Body of pancreas (tissue), 4 donors: ENCODE measurements around the gene NGEF. TPM values are rescaled to one million over a fixed set of nuclear protein-coding genes. Genes with fewer than 3 reads are reported as not detected.

ENCODE experiments used
- ATAC-seq: fragments of 150-250 bp; one replicate; pipeline ENCODE4 v1.9.1; 2016
- DNase-seq, 4 donors: peaks; one replicate each; pipeline ENCODE4 v3.0.0-alpha.2; 2019
- H3K27ac ChIP-seq, 4 donors: fragments of 200-600 bp; sonication (generic); 1 replicate in 3 of 4; 2 replicates in 1 of 4; pipeline versions ENCODE4 v1.5.1 to v1.6.1; 2016 to 2019; ENCODE audit warnings: mild to moderate bottlenecking in 1 of 4, mixed read lengths in 1 of 4, moderate library complexity in 1 of 4
- H3K27me3 ChIP-seq, 2 donors: fragments of 200-600 bp; sonication (generic); one replicate each; pipeline ENCODE4 v1.6.0; 2016; ENCODE audit warnings: mild to moderate bottlenecking in 1 of 2
- H3K36me3 ChIP-seq, 2 donors: fragments of 200-600 bp; sonication (generic); replicated peaks in 1 of 2; 2 replicates each; pipeline ENCODE4 v1.5.1; 2016; ENCODE audit warnings: low read depth in 2 of 2; ENCODE audit not compliant: insufficient read depth in 1 of 2
- H3K4me1 ChIP-seq: fragments of 200-600 bp; sonication (generic); one replicate; pipeline ENCODE4 v1.6.0; 2016
- H3K4me3 ChIP-seq, 2 donors: fragments of 200-600 bp; sonication (generic); 1 replicate in 1 of 2; 2 replicates in 1 of 2; pipeline ENCODE4 v1.5.1; 2016 to 2019
- H3K9me3 ChIP-seq, 3 donors: fragments of 200-600 bp; sonication (generic); 1 replicate in 2 of 3; 2 replicates in 1 of 3; pipeline ENCODE4 v1.5.1; 2016
- POLR2A ChIP-seq, 3 donors: fragments of 450-650 bp; IDR thresholded peaks; one replicate each; pipeline ENCODE4 v1.6.1; 2016; ENCODE audit warnings: antibody characterized with exemption in 3 of 3, mild to moderate bottlenecking in 2 of 3
- WGBS, 2 donors: methylation state at CpG; one replicate each; pipeline ENCODE4 v1.1.5; 2017; 5-methylcytosine and 5-hydroxymethylcytosine counted together
- intact Hi-C: fragments of 100-400 bp; cut with DNase I; formaldehyde crosslinking; loops from one replicate; pipeline ENCODE4 v1.15.1; 2023
- total RNA-seq, 2 donors: library from RNA; depleted of rRNA; stranded (reverse); fragments of >200 nt; gene quantifications; one replicate each; pipeline ENCODE4 v1.1.0, GENCODE V29; 2016
- TF ChIP-seq, protein P1 (sequence below), 7 experiments: fragments of 450-650 bp in 4 of 7; fragments of 200-600 bp in 3 of 7; sonication (generic) in 3 of 7; IDR thresholded peaks; one replicate each; pipeline ENCODE4 v1.5.1; 2016 to 2019; ENCODE audit warnings: antibody characterized with exemption in 7 of 7

Gene NGEF
- total RNA-seq, 2 donors from 2014 or later = 4.9 to 7.0 TPM

DNA sequence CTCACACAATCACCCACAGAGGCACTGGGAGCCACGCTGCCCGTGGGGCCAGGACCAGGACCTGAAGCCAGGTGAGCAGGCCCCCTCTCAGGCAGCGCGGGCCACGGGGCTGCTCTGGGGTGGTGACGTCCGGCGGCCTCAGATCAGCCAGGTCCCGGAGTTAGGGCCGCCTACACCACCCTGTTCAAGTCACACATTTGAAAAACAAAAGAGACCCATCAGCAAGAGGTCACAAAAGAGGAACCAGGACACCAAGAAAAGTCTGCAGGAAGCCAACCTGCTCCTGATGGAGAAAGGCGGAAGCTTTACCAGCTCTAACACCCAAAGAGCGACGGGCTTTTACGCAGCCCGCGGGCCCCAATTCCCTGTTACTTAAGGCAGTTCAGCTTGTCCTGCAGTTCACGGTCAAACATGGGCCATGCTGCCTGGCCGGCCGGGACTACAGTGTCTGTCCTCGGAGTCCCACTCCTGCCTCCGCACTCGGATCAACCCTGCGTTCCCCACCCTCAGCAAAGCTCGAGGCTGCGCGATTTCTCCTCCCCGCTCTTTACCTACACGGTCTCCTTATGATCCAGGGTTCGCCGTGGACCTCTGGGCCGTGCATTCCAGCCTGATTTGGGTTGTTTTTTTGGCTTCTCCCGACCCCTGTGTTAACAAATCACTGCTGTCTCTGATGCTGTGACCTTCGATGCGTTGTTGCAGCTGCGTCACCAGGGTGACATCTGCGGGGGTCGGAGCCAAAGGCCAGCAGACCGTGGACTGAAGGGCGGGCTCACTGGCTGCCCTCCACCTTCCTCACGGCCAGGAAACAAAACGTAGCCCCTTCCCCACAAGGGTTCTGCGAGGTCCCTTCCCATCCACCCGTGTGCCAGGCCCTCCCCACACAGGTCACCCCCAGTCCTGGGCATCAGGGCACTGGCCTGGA lies 112.0 kb downstream of the NGEF start:
- no peak overlapping the region for H3K4me3 ChIP-seq
- no peaks in the 10 kb centered on the region for H3K27me3 ChIP-seq
- no peak for DNase-seq
- TF ChIP-seq, protein P1, sequence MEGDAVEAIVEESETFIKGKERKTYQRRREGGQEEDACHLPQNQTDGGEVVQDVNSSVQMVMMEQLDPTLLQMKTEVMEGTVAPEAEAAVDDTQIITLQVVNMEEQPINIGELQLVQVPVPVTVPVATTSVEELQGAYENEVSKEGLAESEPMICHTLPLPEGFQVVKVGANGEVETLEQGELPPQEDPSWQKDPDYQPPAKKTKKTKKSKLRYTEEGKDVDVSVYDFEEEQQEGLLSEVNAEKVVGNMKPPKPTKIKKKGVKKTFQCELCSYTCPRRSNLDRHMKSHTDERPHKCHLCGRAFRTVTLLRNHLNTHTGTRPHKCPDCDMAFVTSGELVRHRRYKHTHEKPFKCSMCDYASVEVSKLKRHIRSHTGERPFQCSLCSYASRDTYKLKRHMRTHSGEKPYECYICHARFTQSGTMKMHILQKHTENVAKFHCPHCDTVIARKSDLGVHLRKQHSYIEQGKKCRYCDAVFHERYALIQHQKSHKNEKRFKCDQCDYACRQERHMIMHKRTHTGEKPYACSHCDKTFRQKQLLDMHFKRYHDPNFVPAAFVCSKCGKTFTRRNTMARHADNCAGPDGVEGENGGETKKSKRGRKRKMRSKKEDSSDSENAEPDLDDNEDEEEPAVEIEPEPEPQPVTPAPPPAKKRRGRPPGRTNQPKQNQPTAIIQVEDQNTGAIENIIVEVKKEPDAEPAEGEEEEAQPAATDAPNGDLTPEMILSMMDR (IDR thresholded peaks at IDR 0.05) = no peak
- TF ChIP-seq POLR2A (IDR thresholded peaks at IDR 0.05) = no peak
- 79 to 86% methylated on average over 35 to 43 of the region's 43 CpGs for WGBS, 2 donors
- H3K4me1 ChIP-seq = peaks cover 1% of the 10 kb centered on the region
- ATAC-seq = no peak
- intact Hi-C loops = no loop called here
- no peak overlapping the region for H3K27ac ChIP-seq
- H3K9me3 ChIP-seq = no peaks in the 10 kb centered on the region
- no peaks in the 10 kb centered on the region for H3K36me3 ChIP-seq

DNA sequence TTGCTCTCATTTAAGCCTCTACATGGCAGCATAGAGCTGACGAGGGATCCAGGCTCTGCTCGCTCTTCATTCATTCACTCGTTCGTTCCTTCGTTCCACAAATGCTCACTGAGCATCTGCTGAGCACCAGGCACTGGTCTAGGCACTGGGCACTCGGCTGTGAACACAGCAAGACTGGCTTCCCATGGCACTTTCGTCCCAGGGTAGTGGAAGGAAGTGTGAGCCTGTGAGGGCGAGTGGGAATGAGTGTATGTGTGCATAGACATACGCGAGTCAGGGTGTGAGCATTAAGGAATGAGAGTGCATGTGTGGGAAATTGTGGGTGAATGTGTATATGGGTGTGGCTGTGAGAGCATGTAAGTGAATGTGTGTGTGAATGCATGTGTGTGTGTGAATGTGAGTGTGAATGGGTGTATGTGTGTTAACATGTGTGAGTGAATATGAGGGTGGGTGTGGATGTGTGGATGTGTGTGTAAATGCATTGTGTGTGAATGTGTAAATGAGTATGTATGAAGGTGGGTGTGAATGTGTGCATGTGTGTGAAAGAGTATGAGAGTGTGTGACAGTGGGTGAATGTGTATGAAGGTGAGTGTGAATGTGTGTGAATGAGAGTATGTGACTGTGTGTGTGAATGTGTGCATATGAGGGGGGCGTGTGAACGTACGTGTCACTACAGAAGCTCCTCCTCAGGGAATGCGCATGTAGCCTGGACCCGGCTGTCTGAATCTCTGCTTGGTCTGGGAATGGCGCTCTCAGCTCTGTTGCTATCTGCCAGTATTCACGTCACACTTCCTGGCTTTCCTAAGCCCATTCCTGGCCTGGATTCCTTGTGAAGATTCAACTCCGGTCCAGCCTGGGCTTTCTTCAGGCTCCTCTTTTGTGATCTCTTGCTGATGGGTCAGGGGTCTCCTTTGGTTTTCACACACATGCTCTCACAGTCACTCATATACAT lies 114.2 kb downstream of the NGEF start:
- no peak for DNase-seq
- Histone ChIP-seq H3K9me3 (no peaks in the 10 kb centered on the region), H3K4me3 (no peak overlapping the region), H3K36me3 (no peaks in the 10 kb centered on the region), H3K27me3 (no peaks in the 10 kb centered on the region), H3K27ac (no peak overlapping the region), H3K4me1 (peaks cover 14% of the 10 kb centered on the region)
- 78 to 85% methylated on average over 18 of the region's 18 CpGs for WGBS, 2 donors
- ATAC-seq = no peak
- intact Hi-C loops = no loop called here
- TF ChIP-seq POLR2A (IDR thresholded peaks at IDR 0.05) = no peak
- TF ChIP-seq, protein P1 (IDR thresholded peaks at IDR 0.05) = no peak

DNA sequence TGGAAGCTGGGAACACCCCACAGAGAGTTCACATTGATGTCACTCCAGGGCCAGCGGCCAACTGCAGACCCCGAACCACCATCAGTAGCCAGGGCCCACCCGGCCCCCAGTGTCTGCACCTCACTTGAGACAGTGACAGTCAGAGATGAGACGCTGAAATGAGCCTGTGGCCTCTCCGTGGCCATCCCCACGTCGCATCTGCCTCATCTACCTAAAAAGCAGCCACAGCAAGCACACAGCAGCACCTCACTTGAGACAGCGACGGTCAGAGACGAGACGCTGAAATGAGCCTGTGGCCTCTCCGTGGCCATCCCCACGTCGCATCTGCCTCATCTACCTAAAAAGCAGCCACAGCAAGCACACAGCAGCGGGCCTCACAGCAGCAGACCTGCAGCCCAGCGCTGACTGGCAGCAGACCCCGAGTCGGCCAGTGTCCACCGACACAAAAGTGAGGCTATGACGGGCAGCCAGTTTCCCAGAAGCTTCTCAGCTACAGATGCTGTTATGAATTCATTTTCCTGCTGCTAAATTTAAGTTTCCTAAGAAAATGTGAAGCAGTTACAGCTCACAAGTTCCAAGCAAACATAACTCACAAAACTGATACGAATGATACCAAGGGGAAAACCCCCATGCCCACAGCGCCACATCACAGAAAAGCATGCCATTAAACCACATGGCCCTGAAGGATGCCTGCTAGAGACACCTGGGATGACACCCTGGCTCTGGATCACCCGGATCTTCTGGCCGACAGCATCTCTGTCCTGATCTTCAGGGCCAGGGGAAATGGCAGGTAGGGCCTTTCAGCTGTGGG lies 115.3 kb downstream of the NGEF start:
- intact Hi-C loops = no loop called here
- H3K27me3 ChIP-seq = no peaks in the 10 kb centered on the region
- ATAC-seq (no peak), DNase-seq (no peak)
- no peaks in the 10 kb centered on the region for H3K36me3 ChIP-seq
- H3K9me3 ChIP-seq = no peaks in the 10 kb centered on the region
- no peak overlapping the region for H3K4me3 ChIP-seq
- no peak overlapping the region for H3K27ac ChIP-seq
- 88 to 94% methylated on average over 11 to 24 of the region's 24 CpGs for WGBS, 2 donors
- TF ChIP-seq, protein P1 (IDR thresholded peaks at IDR 0.05) = no peak
- TF ChIP-seq POLR2A (IDR thresholded peaks at IDR 0.05) = no peak
- peaks cover 14% of the 10 kb centered on the region for H3K4me1 ChIP-seq

DNA sequence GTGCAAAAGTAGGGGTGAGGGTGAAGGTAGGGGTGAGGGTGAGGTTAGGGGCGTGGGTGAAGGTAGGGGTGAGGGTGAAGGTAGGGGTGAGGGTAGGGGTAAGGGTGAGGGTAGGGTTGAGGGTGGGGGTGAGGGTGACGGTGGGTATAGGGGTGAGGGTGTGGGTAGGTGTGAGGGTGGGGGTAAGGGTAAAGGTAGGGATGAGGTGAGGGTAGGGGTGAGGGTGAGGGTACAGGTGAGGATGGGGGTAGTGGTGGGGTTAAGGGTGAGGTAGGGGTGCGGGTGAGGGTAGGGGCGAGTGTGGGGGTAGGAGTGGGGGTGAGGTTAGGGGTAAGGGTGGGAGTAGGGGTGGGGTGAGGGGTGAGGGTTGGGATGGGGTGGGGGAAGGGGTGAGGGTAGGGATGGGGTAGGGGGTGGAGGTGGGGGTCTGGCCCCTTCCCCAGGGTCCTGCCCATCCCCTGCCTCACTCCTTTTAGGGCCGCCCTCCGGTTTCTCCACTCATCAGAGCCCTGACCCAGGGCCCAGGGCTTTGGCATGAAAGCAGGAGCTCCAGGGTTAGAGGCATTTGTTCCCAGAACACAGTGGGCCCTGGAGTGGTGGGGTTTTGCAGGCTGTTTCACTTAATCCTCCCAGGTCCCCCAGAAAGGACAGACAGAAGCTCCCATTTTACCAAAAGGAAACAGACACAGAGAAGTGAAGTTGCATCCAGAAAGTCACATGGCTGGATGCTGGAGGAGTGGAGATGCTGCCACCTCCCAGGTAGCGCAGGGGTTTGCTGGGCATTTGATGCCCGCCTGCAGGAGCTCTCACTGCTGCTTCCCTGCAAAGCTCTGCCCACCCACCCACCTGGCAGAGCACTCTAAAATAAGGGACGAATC lies 116.1 kb downstream of the NGEF start:
- Histone ChIP-seq H3K27me3 (no peaks in the 10 kb centered on the region), H3K27ac (no peak overlapping the region), H3K4me1 (peaks cover 16% of the 10 kb centered on the region), H3K4me3 (no peak overlapping the region), H3K36me3 (no peaks in the 10 kb centered on the region), H3K9me3 (no peaks in the 10 kb centered on the region)
- ATAC-seq (no peak), DNase-seq (no peak)
- intact Hi-C loops = no loop called here
- WGBS, 2 donors = 84 to 88% methylated on average over 6 to 8 of the region's 9 CpGs
- TF ChIP-seq POLR2A (IDR thresholded peaks at IDR 0.05) = no peak
- TF ChIP-seq, protein P1 (IDR thresholded peaks at IDR 0.05) = no peak
